ENCODE results near the gene PPP1R14C. TPM values are rescaled to one million over a fixed set of nuclear protein-coding genes. Genes with fewer than 3 reads are reported as not detected.

Gene PPP1R14C
- polyA plus RNA-seq, 1 donor (not counting 4 experiments of a cell fraction or from before 2014, with no cell fraction given), result 50.6 TPM

GRCh38 chr6:150237626-150238025 is 94.8 kb downstream of the PPP1R14C start:
- Histone ChIP-seq H2AFZ (ENCODE audit: control insufficient read depth, low read length) (no peak overlapping the region), H3K4me1 (ENCODE audit: control insufficient read depth, extremely low read depth, insufficient read depth, low read length) (peaks cover 30% of the 10 kb centered on the region), H3K9me3 (ENCODE audit: control insufficient read depth, low read depth, low read length) (no peaks in the 10 kb centered on the region), H3K79me2 (ENCODE audit: control insufficient read depth, insufficient read depth, low read length) (peaks cover 18% of the 10 kb centered on the region), H3K4me2 (ENCODE audit: control insufficient read depth, extremely low read depth, insufficient read depth, low read depth, low read length) (peak overlapping the region; percentile 1), H4K20me1 (ENCODE audit: control insufficient read depth, extremely low read depth, insufficient read depth, low read length) (no peaks in the 10 kb centered on the region), H3K9ac (ENCODE audit: control insufficient read depth, extremely low read depth, insufficient read depth, low read length) (no peak overlapping the region), H3K27ac (ENCODE audit: control insufficient read depth, insufficient read depth, low read length) (peak overlapping the region; percentile 4), H3K36me3 (ENCODE audit: control insufficient read depth in 2 of 2, extremely low read depth in 1 of 2, insufficient read depth in 2 of 2, low read length in 2 of 2) (no peaks in the 10 kb centered on the region), H3K27me3 (ENCODE audit: control insufficient read depth, extremely low read depth, insufficient read depth, low read length) (no peaks in the 10 kb centered on the region), H3K9me1 (ENCODE audit: control insufficient read depth, extremely low read depth, insufficient read depth, low read length) (no peaks in the 10 kb centered on the region), H3K4me3 (ENCODE audit: control insufficient read depth in 2 of 3, extremely low read depth in 1 of 3, insufficient read depth in 2 of 3, low read depth in 1 of 3, low read length in 3 of 3) (no peak overlapping the region)
- dilution Hi-C loops (cut with MboI; ENCODE audit: extremely low pct_ligation_motif_present, low sequenced_read_pairs), result no loop called here
- FAIRE-seq, result no peak
- DNase-seq (ENCODE audit: low read depth, low spot score), result no peak
- TF ChIP-seq EZH2 (IDR thresholded peaks at IDR 0.05; ENCODE audit: low read length), result no peak
- no peak for TF ChIP-seq CTCF (optimal IDR thresholded peaks at IDR 0.05 in 1 of 3, IDR thresholded peaks at IDR 0.05 in 1 of 3, conservative IDR thresholded peaks at IDR 0.05 in 1 of 3; ENCODE audit: extremely low read depth in 1 of 3, insufficient read depth in 2 of 3, low read length in 3 of 3)

GRCh38 chr6:150238336-150238741 is 95.5 kb downstream of the PPP1R14C start:
- no peak overlapping the region for H3K9ac ChIP-seq (ENCODE audit: control insufficient read depth, extremely low read depth, insufficient read depth, low read length)
- H3K4me1 ChIP-seq (ENCODE audit: control insufficient read depth, extremely low read depth, insufficient read depth, low read length), result peaks cover 23% of the 10 kb centered on the region
- H2AFZ ChIP-seq (ENCODE audit: control insufficient read depth, low read length), result no peak overlapping the region
- H3K27me3 ChIP-seq (ENCODE audit: control insufficient read depth, extremely low read depth, insufficient read depth, low read length), result no peaks in the 10 kb centered on the region
- no peaks in the 10 kb centered on the region for H4K20me1 ChIP-seq (ENCODE audit: control insufficient read depth, extremely low read depth, insufficient read depth, low read length)
- H3K4me2 ChIP-seq (ENCODE audit: control insufficient read depth, extremely low read depth, insufficient read depth, low read depth, low read length), result peak overlapping the region; percentile 1
- H3K9me1 ChIP-seq (ENCODE audit: control insufficient read depth, extremely low read depth, insufficient read depth, low read length), result no peaks in the 10 kb centered on the region
- FAIRE-seq, result no peak
- H3K27ac ChIP-seq (ENCODE audit: control insufficient read depth, insufficient read depth, low read length), result peak overlapping the region; percentile 4
- no peak overlapping the region for H3K4me3 ChIP-seq (ENCODE audit: control insufficient read depth in 2 of 3, extremely low read depth in 1 of 3, insufficient read depth in 2 of 3, low read depth in 1 of 3, low read length in 3 of 3)
- H3K36me3 ChIP-seq (ENCODE audit: control insufficient read depth in 2 of 2, extremely low read depth in 1 of 2, insufficient read depth in 2 of 2, low read length in 2 of 2), result no peaks in the 10 kb centered on the region
- no peak for DNase-seq (ENCODE audit: low read depth, low spot score)
- H3K9me3 ChIP-seq (ENCODE audit: control insufficient read depth, low read depth, low read length), result no peaks in the 10 kb centered on the region
- dilution Hi-C loops (cut with MboI; ENCODE audit: extremely low pct_ligation_motif_present, low sequenced_read_pairs), result no loop called here
- TF ChIP-seq CTCF (optimal IDR thresholded peaks at IDR 0.05 in 1 of 3, IDR thresholded peaks at IDR 0.05 in 1 of 3, conservative IDR thresholded peaks at IDR 0.05 in 1 of 3; ENCODE audit: extremely low read depth in 1 of 3, insufficient read depth in 2 of 3, low read length in 3 of 3) (no peak), EZH2 (IDR thresholded peaks at IDR 0.05; ENCODE audit: low read length) (no peak)
- H3K79me2 ChIP-seq (ENCODE audit: control insufficient read depth, insufficient read depth, low read length), result peaks cover 13% of the 10 kb centered on the region

Data from keratinocyte (primary cell).